GDM1 (cell line): ENCODE results near the gene ATP6V1G3.
"Not testable (repeated sequence)": the region's sequence is repeated elsewhere in the genome, so short reads cannot be mapped to it uniquely, and the experiment has no call there.

Source experiments
- DNase-seq: peaks from one replicate; lab custom pipeline; 2025; lab: John Stamatoyannopoulos, UW

Gene ATP6V1G3

GRCh38 chr1:198542632-198543031 is 2.2 kb upstream of the ATP6V1G3 start:
- DNase-seq = no peak

- no peak for DNase-seq
Observed at GRCh38 chr1:198541737-198542136, 1.3 kb upstream of the ATP6V1G3 start.

- no peak for DNase-seq
Observed at GRCh38 chr1:198538579-198539364, 1.7 kb downstream of the ATP6V1G3 start.

- no peak for DNase-seq
Observed at GRCh38 chr1:198535631-198536030, 4.8 kb downstream of the ATP6V1G3 start.

DNA sequence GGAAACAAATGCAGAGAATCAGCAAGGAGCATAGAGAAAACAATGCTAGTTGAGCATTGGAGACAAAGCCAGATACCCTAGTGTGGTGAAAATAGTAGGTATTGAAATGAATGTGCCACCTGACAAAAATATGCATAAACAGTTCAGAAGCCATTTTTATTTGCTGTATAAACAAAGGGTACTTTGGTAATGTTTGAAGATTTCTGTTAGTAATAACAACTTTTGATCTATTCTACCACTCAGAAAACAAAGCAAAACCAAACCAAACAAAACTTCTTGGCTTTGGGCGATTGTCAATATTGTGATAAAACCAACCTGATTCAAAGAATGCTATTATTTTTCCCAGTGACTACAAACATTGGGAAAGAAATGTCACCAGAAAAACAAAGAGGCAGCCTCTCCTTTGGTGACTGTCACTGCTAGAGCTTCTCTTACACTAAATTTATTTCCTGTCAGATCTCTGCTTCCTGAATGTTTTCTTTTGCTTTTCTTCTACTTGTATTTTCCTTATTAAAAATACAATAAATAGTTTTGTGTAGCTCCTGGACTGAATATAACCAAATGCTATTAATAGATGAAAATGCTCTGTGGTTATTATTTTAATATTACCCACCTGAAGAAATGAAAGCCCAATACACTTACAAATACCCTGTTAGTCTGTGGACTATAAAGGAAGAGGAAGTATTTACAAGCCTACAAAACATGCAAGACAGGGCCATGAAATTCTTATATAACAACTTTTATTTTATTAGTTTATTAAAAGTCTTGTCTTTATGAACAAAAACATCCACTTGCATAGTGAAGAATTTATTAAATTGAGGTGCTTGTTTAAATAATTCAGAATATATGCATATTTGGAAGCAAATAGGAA is 5.7 kb downstream of the ATP6V1G3 start:
- no peak for DNase-seq

- no peak for DNase-seq
Observed at GRCh38 chr1:198531891-198532290, 8.6 kb downstream of the ATP6V1G3 start.

- DNase-seq = no peak
Observed at GRCh38 chr1:198530953-198531352, 9.5 kb downstream of the ATP6V1G3 start.

DNA sequence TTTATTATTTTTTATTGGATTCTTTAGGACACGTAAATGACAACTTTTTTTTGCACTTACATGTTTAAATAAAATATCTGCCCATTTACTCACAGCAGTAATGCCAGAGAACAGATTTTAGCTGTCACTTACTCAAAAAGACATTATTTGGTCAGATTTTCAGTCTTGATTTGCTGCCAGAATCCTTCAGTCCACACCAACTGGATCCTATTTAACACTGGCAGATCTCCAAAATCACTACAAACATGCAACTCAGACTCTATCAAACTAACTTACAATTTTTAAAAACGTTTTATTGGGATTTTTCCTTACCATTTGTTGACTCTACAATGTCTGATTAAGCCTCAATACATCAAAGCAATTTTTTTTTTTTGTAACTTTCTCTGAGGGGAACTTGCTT is 11.1 kb downstream of the ATP6V1G3 start:
- no peak for DNase-seq

GRCh38 chr1:198528364-198528763 is 12.1 kb downstream of the ATP6V1G3 start:
- DNase-seq = no peak

DNA sequence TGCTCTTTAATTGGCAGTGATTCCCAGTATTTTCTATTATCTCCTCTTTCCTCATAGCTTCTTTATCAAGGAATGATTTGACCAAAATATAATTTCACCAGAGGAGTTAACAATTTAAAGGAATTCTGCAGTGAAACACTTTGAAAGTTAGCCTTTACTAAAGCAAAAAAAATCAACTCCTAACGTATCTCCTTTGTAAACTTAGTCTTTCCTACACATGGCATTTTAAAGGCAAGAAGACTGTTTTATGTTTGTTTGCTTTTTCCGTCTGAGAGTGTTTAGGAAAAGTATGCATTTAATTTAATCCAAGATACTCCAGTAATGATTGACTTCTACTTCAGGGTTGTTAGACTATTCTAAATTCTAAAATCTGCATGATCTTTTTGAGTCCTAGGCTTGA is 15.9 kb downstream of the ATP6V1G3 start:
- no peak for DNase-seq

GRCh38 chr1:198524127-198524526 is 16.4 kb downstream of the ATP6V1G3 start:
- DNase-seq = not testable (repeated sequence)

GRCh38 chr1:198523182-198523950 is 17.1 kb downstream of the ATP6V1G3 start:
- DNase-seq = no peak

GRCh38 chr1:198520524-198521254 is 19.8 kb downstream of the ATP6V1G3 start:
- no peak for DNase-seq

GRCh38 chr1:198519639-198520501 is 20.6 kb downstream of the ATP6V1G3 start:
- no peak for DNase-seq

GRCh38 chr1:198517623-198518199 is 22.8 kb downstream of the ATP6V1G3 start:
- DNase-seq = no peak

DNA sequence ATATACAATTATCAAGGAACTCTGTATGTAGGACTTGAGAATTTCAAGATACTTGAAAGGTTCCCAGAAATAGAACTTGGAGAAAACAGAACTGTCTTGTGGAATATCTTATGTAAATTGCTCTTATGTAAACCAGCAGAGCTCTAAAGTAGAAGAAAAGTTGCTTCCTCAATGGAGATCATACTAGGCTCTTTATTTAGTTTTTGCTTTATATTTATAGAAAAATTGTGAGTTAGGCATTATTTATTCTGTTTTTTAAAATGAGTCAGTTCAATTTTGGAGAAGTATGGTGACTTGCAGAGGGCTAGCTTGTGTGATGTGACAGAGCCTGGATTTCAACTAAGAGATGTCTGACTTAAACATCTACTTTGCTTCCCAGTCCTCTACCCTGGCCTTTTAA is 40.4 kb downstream of the ATP6V1G3 start:
- no peak for DNase-seq

DNA sequence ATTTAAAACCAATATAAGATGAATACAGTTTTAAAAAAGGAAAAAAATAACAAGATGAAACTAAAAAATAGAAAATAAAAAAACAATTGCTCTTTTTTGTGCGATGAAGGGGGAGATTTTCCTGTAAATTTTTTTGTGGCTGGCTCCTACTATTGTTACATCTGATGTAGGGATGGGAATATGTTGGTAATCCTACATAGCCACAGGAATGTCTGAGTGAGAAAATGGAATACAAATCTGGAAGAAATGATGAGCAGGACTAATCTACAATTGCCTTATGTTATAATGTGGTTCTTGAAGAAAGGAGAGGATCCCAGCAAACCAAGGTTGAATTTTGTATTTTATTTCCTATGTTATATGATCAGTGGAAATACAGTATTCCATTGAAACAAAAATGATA is 40.9 kb downstream of the ATP6V1G3 start:
- DNase-seq = no peak

DNA sequence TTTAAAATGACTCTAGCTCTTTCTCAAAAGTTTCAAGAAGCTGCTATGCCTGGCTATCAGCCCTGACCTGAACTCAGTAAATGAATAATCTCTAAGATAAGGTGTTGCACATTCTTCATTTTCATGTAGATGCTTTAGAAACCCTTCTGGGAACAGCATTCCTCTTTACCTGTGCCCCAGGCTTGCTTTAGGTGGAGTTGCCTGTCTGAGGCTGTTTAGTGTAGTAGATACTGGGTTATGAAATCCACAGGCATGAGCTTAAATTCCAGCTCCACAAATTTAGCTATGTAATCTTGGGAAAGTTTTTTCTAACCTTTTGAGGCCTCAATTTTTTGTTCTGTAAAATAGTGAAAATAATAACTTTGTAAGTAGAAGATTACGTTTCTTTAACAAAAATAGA is 41.6 kb downstream of the ATP6V1G3 start:
- DNase-seq = no peak

- no peak for DNase-seq
Observed at GRCh38 chr1:198498103-198498385, 42.4 kb downstream of the ATP6V1G3 start.

DNA sequence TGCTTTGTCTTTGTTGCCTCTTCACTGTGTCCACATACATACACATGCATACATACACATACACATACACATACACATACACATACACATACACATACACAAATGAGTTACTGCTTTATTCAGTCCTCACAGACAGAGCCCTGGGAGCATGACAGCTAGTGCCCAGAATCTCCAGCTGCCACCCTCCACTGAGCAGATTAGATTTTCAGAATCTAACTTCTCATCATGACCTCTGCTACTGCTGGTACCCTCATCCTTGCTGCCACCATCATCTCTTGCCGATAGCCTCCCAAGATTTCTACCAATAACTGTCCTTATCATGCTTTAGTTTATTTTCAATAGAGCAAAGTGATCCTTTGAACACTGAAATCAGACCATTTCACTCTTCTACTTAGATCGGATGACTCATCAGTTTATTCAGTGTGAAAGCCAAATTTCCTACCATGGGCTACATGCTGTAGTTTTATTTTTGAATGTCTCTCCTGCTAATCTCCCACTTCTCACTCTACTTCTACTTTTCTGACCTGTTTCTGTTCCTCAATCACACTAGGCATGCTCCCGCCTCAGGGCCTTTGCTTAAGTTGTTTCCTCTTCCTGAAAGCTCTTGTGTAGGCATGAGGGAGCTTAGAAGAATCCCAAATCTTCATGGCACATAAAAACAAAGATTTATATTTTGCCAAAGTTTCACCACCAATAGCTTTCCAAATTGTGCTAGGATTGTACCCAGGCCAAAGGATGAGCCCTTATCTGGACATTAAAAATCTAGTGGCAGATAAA is 43.0 kb downstream of the ATP6V1G3 start:
- DNase-seq = no peak
